K562 (cell line): ENCODE measurements around the gene CLEC10A. TPM values are rescaled to one million over a fixed set of nuclear protein-coding genes. Genes with fewer than 3 reads are reported as not detected.
A peak's percentile ranks its signal among the peaks of the same experiment; 100 is the strongest.

Experiments used
- CAMTA2 ChIP-seq: fragments of 250-450 bp; sonication (Bioruptor Pico); conservative IDR thresholded peaks from 2 replicates; pipeline ENCODE4 v1.5.1; 2022
- CHD1 ChIP-seq: fragments of 200-600 bp; sonication (generic); IDR thresholded peaks from one replicate; pipeline ENCODE4 v1.6.1; 2012; ENCODE audit warnings: mild to moderate bottlenecking, moderate library complexity, low read length, inconsistent platforms
- ELF4 ChIP-seq: fragments of 450-650 bp; formaldehyde crosslinking; IDR thresholded peaks from 2 replicates; pipeline ENCODE4 v1.4.0; 2022; ENCODE audit warnings: missing genetic modification characterization
- ESRRA ChIP-seq: fragments of 450-650 bp; IDR thresholded peaks from 2 replicates; pipeline ENCODE4 v1.6.1; 2014; ENCODE audit warnings: low read depth, mild to moderate bottlenecking, moderate library complexity, borderline replicate concordance
- ETV5 ChIP-seq: sonication (generic); formaldehyde crosslinking; IDR thresholded peaks from 2 replicates; pipeline ENCODE4 v1.4.0; 2020; ENCODE audit warnings: low read depth, mild to moderate bottlenecking, missing genetic modification reagents
- ILF3 ChIP-seq: fragments of 450-650 bp; IDR thresholded peaks from 2 replicates; pipeline ENCODE4 v1.6.1; 2018; ENCODE audit warnings: antibody characterized with exemption, mild to moderate bottlenecking, moderate library complexity, borderline replicate concordance
- NFXL1 ChIP-seq: fragments of 450-650 bp; formaldehyde crosslinking; IDR thresholded peaks from 2 replicates; pipeline ENCODE4 v1.4.0; 2021; ENCODE audit warnings: mild to moderate bottlenecking
- NR1H2 ChIP-seq: sonication (generic); formaldehyde crosslinking; IDR thresholded peaks from 2 replicates; pipeline ENCODE4 v1.4.0; 2020; ENCODE audit warnings: mild to moderate bottlenecking, missing genetic modification reagents
- SMARCB1 ChIP-seq: IDR thresholded peaks from 2 replicates; pipeline ENCODE4 v1.6.1; 2011; ENCODE audit warnings: improper control_type of control experiment, low read depth; ENCODE audit not compliant: insufficient read length
- ZNF311 ChIP-seq: fragments of 250-450 bp; sonication (Bioruptor Pico); IDR thresholded peaks from 2 replicates; pipeline ENCODE4 v1.4.0; 2020; ENCODE audit warnings: mild to moderate bottlenecking, moderate library complexity
- ZNF589 ChIP-seq: fragments of 200-800 bp; sonication (Bioruptor generic); IDR thresholded peaks from 2 replicates; pipeline ENCODE4 v1.6.1; 2016; ENCODE audit warnings: low read depth, missing genetic modification characterization, missing compliant biosample characterization
- polyA plus RNA-seq, 8 experiments: library from polyadenylated mRNA; depleted of rRNA in 4 of 8; stranded (reverse) in 5 of 8; unstranded in 3 of 8; fragments of >200 nt; fragmentation: Nextera tagmentation in 2 of 8; fragmentation: Illumina TruSeq in 1 of 8; extraction: Ambion mirVana in 2 of 8; extraction: Trizol in 1 of 8; gene quantifications; 2 replicates each; pipeline versions ENCODE4 v1.2.1 to v1.2.3, GENCODE V29; 2011 to 2014; ENCODE audit warnings: inconsistent platforms in 1 of 8, missing spikeins in 1 of 8
- total RNA-seq, 7 experiments: library from RNA; depleted of rRNA in 6 of 7; stranded (reverse); fragments of >200 nt in 6 of 7; fragmentation: Illumina TruSeq in 2 of 7; extraction: Trizol in 2 of 7; gene quantifications; 2 replicates each; pipeline versions ENCODE4 v1.2.1 to v1.2.3, GENCODE V29; 2011 to 2021; ENCODE audit warnings: low replicate concordance in 1 of 7
- TF ChIP-seq, protein P1 (sequence below), 2 experiments: fragments of 450-650 bp; conservative IDR thresholded peaks; 2 replicates each; pipeline ENCODE4 v1.6.1; 2017; ENCODE audit warnings: mild to moderate bottlenecking in 2 of 2, moderate library complexity in 2 of 2
- TF ChIP-seq, protein P2 (sequence below): sonication (generic); formaldehyde crosslinking; IDR thresholded peaks from 2 replicates; pipeline ENCODE4 v1.8.1; 2022; ENCODE audit warnings: missing genetic modification reagents
- TF ChIP-seq, protein P3 (sequence below): sonication (generic); formaldehyde crosslinking; IDR thresholded peaks from 2 replicates; pipeline ENCODE4 v1.8.0; 2022; ENCODE audit warnings: mild to moderate bottlenecking, missing genetic modification reagents
- TF ChIP-seq, protein P4 (sequence below): fragments of 450-650 bp; formaldehyde crosslinking; IDR thresholded peaks from 2 replicates; pipeline ENCODE4 v1.4.0; 2022; ENCODE audit warnings: missing genetic modification characterization
- TF ChIP-seq, protein P5 (sequence below): fragments of 450-650 bp; IDR thresholded peaks from 2 replicates; pipeline ENCODE4 v1.6.1; 2016; ENCODE audit warnings: borderline replicate concordance

CLEC10A gene
- total and polyA plus RNA-seq, 9 of the 15 experiments (the other 6 are each of a cell fraction or from before 2014, with no cell fraction given), result 0.04 to 0.11 (median 0.05) TPM; not detected in 6

DNA sequence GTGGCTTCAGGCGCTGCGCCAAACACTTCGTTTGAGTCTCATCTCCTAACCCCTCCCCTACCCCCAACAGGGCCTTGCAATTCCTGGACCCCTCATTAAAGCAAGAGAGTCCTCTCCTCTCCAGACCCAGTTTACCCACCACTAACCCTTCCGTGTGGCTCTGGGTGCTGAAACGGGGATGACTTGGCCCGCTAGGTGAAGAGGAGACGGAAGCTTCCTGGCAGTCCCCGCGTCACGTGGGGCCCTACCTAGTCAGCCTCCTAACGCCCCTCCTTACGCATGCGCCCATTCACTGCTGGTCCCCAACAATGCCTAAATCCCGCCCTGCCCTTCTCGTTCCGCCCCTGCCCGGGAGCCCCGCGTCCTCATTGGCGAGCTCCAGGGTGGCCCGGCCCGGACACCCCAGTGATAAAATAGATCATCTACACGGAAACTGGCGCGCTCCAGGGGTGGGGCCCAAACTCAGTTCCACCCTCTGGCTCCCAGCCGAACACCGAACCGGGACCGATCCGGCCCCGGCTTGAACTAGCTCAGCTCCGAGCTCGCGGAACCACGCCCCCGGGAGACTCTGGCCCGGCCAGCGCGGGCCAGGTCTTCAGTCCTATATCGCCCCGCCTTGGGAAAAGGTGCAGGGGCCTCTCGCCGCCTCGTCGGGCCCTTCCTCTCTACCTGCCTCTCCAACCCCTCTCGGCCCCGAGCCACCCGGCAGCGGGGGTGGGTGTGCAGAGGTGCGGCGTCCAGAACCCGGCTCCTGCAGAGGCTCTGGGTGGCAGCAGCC, 44.3 kb downstream of the CLEC10A start, which contains the start of gene SLC16A13 (continued):
- TF ChIP-seq, protein P1, sequence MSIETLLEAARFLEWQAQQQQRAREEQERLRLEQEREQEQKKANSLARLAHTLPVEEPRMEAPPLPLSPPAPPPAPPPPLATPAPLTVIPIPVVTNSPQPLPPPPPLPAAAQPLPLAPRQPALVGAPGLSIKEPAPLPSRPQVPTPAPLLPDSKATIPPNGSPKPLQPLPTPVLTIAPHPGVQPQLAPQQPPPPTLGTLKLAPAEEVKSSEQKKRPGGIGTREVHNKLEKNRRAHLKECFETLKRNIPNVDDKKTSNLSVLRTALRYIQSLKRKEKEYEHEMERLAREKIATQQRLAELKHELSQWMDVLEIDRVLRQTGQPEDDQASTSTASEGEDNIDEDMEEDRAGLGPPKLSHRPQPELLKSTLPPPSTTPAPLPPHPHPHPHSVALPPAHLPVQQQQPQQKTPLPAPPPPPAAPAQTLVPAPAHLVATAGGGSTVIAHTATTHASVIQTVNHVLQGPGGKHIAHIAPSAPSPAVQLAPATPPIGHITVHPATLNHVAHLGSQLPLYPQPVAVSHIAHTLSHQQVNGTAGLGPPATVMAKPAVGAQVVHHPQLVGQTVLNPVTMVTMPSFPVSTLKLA (conservative IDR thresholded peaks at IDR 0.05), result peak; percentile 65 to 75; a peak in 3 of 4 replicates
- TF ChIP-seq SMARCB1 (no peak), ILF3 (no peak), ESRRA (0 out of 2 replicates have a peak, but pooled peaks have one; percentile 23), ZNF589 (CRISPR knock-in tag) (no peak), ZNF311 (CRISPR knock-in tag) (no peak), CAMTA2 (CRISPR knock-in tag) (no peak), ELF4 (no peak), CHD1 (no peak), NR1H2 (CRISPR knock-in tag) (no peak), NFXL1 (CRISPR knock-in tag) (no peak), ETV5 (CRISPR knock-in tag) (no peak; the same call in 1 of the 2 replicates)
- TF ChIP-seq, protein P2, sequence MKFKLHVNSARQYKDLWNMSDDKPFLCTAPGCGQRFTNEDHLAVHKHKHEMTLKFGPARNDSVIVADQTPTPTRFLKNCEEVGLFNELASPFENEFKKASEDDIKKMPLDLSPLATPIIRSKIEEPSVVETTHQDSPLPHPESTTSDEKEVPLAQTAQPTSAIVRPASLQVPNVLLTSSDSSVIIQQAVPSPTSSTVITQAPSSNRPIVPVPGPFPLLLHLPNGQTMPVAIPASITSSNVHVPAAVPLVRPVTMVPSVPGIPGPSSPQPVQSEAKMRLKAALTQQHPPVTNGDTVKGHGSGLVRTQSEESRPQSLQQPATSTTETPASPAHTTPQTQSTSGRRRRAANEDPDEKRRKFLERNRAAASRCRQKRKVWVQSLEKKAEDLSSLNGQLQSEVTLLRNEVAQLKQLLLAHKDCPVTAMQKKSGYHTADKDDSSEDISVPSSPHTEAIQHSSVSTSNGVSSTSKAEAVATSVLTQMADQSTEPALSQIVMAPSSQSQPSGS, result no peak
- TF ChIP-seq, protein P3, sequence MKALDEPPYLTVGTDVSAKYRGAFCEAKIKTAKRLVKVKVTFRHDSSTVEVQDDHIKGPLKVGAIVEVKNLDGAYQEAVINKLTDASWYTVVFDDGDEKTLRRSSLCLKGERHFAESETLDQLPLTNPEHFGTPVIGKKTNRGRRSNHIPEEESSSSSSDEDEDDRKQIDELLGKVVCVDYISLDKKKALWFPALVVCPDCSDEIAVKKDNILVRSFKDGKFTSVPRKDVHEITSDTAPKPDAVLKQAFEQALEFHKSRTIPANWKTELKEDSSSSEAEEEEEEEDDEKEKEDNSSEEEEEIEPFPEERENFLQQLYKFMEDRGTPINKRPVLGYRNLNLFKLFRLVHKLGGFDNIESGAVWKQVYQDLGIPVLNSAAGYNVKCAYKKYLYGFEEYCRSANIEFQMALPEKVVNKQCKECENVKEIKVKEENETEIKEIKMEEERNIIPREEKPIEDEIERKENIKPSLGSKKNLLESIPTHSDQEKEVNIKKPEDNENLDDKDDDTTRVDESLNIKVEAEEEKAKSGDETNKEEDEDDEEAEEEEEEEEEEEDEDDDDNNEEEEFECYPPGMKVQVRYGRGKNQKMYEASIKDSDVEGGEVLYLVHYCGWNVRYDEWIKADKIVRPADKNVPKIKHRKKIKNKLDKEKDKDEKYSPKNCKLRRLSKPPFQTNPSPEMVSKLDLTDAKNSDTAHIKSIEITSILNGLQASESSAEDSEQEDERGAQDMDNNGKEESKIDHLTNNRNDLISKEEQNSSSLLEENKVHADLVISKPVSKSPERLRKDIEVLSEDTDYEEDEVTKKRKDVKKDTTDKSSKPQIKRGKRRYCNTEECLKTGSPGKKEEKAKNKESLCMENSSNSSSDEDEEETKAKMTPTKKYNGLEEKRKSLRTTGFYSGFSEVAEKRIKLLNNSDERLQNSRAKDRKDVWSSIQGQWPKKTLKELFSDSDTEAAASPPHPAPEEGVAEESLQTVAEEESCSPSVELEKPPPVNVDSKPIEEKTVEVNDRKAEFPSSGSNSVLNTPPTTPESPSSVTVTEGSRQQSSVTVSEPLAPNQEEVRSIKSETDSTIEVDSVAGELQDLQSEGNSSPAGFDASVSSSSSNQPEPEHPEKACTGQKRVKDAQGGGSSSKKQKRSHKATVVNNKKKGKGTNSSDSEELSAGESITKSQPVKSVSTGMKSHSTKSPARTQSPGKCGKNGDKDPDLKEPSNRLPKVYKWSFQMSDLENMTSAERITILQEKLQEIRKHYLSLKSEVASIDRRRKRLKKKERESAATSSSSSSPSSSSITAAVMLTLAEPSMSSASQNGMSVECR (CRISPR knock-in tag), result 0 out of 2 replicates have a peak, but pooled peaks have one; percentile 34
- TF ChIP-seq, protein P4, sequence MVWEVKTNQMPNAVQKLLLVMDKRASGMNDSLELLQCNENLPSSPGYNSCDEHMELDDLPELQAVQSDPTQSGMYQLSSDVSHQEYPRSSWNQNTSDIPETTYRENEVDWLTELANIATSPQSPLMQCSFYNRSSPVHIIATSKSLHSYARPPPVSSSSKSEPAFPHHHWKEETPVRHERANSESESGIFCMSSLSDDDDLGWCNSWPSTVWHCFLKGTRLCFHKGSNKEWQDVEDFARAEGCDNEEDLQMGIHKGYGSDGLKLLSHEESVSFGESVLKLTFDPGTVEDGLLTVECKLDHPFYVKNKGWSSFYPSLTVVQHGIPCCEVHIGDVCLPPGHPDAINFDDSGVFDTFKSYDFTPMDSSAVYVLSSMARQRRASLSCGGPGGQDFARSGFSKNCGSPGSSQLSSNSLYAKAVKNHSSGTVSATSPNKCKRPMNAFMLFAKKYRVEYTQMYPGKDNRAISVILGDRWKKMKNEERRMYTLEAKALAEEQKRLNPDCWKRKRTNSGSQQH (CRISPR knock-in tag), result 0 out of 2 replicates have a peak, but pooled peaks have one; percentile 18
- TF ChIP-seq, protein P5, sequence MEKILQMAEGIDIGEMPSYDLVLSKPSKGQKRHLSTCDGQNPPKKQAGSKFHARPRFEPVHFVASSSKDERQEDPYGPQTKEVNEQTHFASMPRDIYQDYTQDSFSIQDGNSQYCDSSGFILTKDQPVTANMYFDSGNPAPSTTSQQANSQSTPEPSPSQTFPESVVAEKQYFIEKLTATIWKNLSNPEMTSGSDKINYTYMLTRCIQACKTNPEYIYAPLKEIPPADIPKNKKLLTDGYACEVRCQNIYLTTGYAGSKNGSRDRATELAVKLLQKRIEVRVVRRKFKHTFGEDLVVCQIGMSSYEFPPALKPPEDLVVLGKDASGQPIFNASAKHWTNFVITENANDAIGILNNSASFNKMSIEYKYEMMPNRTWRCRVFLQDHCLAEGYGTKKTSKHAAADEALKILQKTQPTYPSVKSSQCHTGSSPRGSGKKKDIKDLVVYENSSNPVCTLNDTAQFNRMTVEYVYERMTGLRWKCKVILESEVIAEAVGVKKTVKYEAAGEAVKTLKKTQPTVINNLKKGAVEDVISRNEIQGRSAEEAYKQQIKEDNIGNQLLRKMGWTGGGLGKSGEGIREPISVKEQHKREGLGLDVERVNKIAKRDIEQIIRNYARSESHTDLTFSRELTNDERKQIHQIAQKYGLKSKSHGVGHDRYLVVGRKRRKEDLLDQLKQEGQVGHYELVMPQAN, result 0 out of 2 replicates have a peak, but pooled peaks have one; percentile 11
